Ishikawa (cell line): ENCODE measurements around the gene RABEP1.

Experiments used
- CEBPB ChIP-seq: IDR thresholded peaks from 2 replicates; pipeline ENCODE4 v1.6.1; 2012
- CREB1 ChIP-seq: IDR thresholded peaks from 2 replicates; pipeline ENCODE4 v1.6.1; 2012; ENCODE audit warnings: low read depth
- EGR1 ChIP-seq: IDR thresholded peaks from 2 replicates; pipeline ENCODE4 v1.6.1; 2012
- EP300 ChIP-seq: IDR thresholded peaks from 2 replicates; pipeline ENCODE4 v1.6.1; 2012; ENCODE audit warnings: borderline replicate concordance
- FOXM1 ChIP-seq: IDR thresholded peaks from 2 replicates; pipeline ENCODE4 v1.6.1; 2012; ENCODE audit warnings: low read depth, borderline replicate concordance
- NFIC ChIP-seq: IDR thresholded peaks from 2 replicates; pipeline ENCODE4 v1.6.1; 2012
- RAD21 ChIP-seq: IDR thresholded peaks from 2 replicates; pipeline ENCODE4 v1.6.1; 2012; ENCODE audit warnings: low read depth
- TAF1 ChIP-seq: IDR thresholded peaks from 2 replicates; pipeline ENCODE4 v1.6.1; 2012; ENCODE audit warnings: low read depth, mild to moderate bottlenecking
- TCF12 ChIP-seq: IDR thresholded peaks from 2 replicates; pipeline ENCODE4 v1.6.1; 2012; ENCODE audit warnings: low read depth
- TEAD4 ChIP-seq: IDR thresholded peaks from 2 replicates; pipeline ENCODE4 v1.6.1; 2012
- USF1 ChIP-seq: IDR thresholded peaks from 2 replicates; pipeline ENCODE4 v1.6.1; 2012
- YY1 ChIP-seq: IDR thresholded peaks from 2 replicates; pipeline ENCODE4 v1.6.1; 2012; ENCODE audit warnings: low read depth
- ZBTB7A ChIP-seq: IDR thresholded peaks from 2 replicates; pipeline ENCODE4 v1.6.1; 2012; ENCODE audit warnings: low read depth
- TF ChIP-seq, protein P1 (sequence below): IDR thresholded peaks from 2 replicates; pipeline ENCODE4 v1.6.1; 2012; ENCODE audit warnings: low read depth, mild to moderate bottlenecking
- TF ChIP-seq, protein P2 (sequence below): IDR thresholded peaks from 2 replicates; pipeline ENCODE4 v1.6.1; 2012

Gene RABEP1

DNA sequence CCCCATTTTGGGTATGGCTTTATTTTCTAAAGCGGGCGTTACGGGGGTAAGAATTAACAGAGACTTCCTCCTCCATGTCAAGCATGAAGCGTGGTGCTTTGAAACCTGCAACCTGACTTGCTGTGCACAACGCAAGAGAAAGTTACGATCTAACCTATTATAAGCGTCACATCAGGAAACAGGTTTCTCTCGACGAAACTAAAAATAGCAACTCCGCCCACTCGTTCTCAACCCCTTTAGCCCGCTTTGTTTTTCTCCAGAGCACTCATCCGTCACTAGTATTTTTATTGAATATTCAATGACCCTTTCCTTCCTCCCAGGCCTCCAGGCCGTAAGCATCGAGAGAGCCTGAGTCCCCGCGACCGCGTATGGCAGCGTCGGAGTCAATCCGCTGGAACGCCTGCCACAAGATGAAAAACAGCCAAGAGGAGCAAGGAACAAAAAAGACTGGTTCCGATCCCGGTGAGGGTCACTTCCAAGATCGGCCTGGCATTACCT, 136.8 kb downstream of the RABEP1 start:
- TF ChIP-seq FOXM1, result no peak
- TF ChIP-seq, protein P1, sequence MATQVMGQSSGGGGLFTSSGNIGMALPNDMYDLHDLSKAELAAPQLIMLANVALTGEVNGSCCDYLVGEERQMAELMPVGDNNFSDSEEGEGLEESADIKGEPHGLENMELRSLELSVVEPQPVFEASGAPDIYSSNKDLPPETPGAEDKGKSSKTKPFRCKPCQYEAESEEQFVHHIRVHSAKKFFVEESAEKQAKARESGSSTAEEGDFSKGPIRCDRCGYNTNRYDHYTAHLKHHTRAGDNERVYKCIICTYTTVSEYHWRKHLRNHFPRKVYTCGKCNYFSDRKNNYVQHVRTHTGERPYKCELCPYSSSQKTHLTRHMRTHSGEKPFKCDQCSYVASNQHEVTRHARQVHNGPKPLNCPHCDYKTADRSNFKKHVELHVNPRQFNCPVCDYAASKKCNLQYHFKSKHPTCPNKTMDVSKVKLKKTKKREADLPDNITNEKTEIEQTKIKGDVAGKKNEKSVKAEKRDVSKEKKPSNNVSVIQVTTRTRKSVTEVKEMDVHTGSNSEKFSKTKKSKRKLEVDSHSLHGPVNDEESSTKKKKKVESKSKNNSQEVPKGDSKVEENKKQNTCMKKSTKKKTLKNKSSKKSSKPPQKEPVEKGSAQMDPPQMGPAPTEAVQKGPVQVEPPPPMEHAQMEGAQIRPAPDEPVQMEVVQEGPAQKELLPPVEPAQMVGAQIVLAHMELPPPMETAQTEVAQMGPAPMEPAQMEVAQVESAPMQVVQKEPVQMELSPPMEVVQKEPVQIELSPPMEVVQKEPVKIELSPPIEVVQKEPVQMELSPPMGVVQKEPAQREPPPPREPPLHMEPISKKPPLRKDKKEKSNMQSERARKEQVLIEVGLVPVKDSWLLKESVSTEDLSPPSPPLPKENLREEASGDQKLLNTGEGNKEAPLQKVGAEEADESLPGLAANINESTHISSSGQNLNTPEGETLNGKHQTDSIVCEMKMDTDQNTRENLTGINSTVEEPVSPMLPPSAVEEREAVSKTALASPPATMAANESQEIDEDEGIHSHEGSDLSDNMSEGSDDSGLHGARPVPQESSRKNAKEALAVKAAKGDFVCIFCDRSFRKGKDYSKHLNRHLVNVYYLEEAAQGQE, result no peak
- no peak for TF ChIP-seq USF1
- TF ChIP-seq YY1, result no peak
- TF ChIP-seq CEBPB, result no peak
- TF ChIP-seq EGR1, result peak; percentile 76; the same call in 1 of the 2 replicates
- TF ChIP-seq TAF1, result no peak

DNA sequence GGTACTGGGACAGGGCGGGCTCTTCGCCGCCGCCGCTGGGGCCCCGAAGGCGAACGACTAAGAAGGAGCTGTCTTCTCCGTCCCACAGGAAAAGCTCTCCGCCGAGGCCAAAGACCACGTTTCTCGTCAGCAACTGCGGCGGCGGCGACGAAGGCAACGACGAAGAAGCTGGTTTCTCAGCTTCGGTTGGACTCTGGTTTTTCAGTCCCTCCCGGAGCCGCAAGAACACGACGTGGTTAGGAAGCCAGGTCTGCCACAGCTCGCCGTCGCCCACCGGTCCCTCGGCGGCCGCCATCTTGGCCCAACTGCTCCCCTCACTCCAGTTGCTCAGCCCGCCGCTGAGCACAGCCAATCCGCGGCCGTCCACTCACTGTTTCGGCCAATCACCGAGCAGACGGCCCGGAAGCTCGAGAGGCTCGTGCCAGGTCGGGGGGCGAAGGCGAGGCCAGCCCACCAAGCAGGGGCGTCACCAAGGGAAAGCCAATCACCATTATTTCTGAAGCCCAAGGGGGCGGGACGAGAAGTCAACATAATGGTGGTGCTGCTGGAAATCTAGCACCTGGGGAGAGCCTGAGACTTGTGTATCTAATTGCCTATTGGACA, 137.4 kb downstream of the RABEP1 start, which contains the start of gene NUP88:
NUP88 (minus strand) TSS at position 307 of the 603 bp plus-strand sequence; CDS start at position 295, 12 bp downstream.
- TF ChIP-seq ZBTB7A (peak; percentile 95; the same call in 1 of the 2 replicates), TCF12 (no peak; the same call in 1 of the 2 replicates), EGR1 (peak; percentile 16; the same call in 1 of the 2 replicates), CREB1 (no peak), FOXM1 (peak; percentile 50; the same call in 1 of the 2 replicates), EP300 (no peak), YY1 (peak; percentile 97), CEBPB (no peak), USF1 (no peak; the same call in 1 of the 2 replicates), TAF1 (peak; percentile 94)
- TF ChIP-seq, protein P1, result no peak

DNA sequence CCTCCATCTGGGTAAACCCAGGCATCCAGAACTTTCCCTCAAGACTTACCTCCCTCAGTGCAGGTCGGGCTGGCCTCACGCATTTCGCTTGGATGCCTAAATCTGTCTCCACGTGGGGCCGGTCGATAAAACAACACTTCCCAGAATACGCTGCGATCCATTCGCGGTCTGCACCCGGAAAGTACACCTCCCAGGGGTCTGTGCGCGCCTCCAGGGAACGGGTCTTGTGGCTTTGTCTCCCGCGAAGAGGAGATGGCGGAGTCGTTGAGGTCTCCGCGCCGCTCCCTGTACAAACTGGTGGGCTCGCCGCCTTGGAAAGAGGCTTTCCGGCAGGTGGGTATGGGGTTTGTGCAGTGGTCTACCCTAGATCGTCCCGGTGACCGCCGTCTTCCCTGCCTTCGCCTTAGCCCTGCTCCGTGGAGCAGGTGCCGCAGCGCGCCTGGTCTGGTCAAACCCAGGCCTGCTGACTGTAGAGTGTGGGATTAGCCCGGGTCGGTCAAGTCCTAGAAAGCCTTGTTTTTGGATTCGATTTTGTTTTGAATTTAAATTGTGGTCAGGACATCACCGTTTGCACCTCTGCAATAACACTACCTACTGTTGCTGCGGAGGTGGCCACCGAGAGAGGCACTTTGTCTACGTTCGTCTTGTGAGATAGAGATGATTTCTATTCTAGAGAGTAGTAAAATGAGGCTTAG, 138.0 kb downstream of the RABEP1 start, which contains the start of gene RPAIN:
RPAIN (plus strand) TSS at position 224 of the 695 bp plus-strand sequence; CDS start at position 253, 29 bp downstream.
- peak; percentile 48; the same call in 1 of the 2 replicates for TF ChIP-seq USF1
- TF ChIP-seq, protein P2, sequence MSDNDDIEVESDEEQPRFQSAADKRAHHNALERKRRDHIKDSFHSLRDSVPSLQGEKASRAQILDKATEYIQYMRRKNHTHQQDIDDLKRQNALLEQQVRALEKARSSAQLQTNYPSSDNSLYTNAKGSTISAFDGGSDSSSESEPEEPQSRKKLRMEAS, result peak; percentile 98
- peak; percentile 34; the same call in 1 of the 2 replicates for TF ChIP-seq TCF12
- no peak for TF ChIP-seq EP300
- peak; percentile 86 for TF ChIP-seq YY1
- TF ChIP-seq, protein P1, result no peak
- peak; percentile 64; the same call in 1 of the 2 replicates for TF ChIP-seq TAF1

- TF ChIP-seq ZBTB7A (no peak), TEAD4 (no peak), EP300 (no peak), EGR1 (no peak), TAF1 (no peak), RAD21 (no peak), CREB1 (no peak), YY1 (no peak), FOXM1 (no peak), USF1 (no peak), CEBPB (no peak), TCF12 (no peak), NFIC (no peak)
- TF ChIP-seq, protein P2, result no peak
- TF ChIP-seq, protein P1, result no peak
Observed at GRCh38 chr17:5422505-5422904, 140.4 kb downstream of the RABEP1 start.
